Tongue (tissue), 2 donors: Measurements from ENCODE around the gene TMEM271. TPM values are rescaled to one million over a fixed set of nuclear protein-coding genes. Genes with fewer than 3 reads are reported as not detected.
"Not testable (repeated sequence)": the region's sequence is repeated elsewhere in the genome, so short reads cannot be mapped to it uniquely, and the experiment has no call there.

Experiments used
- DNase-seq: peaks from one replicate; pipeline ENCODE4 v3.0.0-alpha.2; 2015
- total RNA-seq: library from RNA; depleted of rRNA; stranded (reverse); fragments of >200 nt; gene quantifications from one replicate; pipeline ENCODE4 v1.2.3, GENCODE V29; 2014

Gene TMEM271
- total RNA-seq, 1 donor from 2014 or later = 0.41 TPM

DNA sequence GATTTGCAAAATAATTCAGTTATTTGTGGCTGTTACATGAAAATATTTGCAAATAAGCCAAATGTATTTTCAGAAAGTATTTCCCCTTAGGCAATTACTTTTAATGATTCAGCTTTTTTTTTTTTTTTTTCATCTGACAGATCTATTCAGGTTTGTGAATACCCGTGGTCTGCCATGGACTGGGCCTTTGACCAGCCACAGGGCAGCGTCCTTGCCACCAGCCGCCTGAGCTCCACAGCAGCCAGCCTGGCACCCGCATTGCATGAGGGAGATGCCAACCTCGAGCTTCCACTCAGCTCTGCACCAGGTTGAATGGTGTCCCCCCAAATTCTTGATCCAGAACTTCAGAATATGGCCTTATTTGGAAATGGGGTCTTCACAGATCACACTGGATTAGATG is 14.7 kb downstream of the TMEM271 start:
- DNase-seq = no peak

DNA sequence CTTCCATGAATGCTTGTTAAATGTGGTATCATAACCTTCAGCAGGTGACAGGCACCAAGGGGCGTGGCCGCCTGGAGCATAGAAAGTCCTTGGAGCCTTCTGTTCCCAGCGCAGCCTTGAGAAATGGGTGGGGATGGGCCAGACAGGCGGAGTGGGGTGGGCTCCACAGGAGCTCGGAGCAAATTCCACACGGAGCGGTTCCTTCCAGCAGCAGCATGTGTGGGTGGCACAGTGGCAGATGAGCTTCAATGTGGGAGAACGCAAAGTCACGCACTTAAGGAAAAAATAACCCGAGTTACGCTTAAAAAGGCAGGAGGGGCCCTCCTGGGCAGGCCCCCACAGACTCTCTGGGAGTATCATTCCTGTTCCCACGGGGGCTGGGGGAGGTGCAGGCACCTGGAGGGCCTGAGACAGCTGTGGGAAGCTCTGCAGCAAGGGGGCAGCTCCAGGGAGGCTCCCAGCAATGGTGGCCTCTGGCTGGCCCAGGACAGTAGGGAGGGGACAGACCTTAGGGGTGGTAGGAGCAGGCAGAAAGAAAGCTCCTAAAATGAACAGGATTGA is 15.3 kb downstream of the TMEM271 start:
- DNase-seq = no peak

DNA sequence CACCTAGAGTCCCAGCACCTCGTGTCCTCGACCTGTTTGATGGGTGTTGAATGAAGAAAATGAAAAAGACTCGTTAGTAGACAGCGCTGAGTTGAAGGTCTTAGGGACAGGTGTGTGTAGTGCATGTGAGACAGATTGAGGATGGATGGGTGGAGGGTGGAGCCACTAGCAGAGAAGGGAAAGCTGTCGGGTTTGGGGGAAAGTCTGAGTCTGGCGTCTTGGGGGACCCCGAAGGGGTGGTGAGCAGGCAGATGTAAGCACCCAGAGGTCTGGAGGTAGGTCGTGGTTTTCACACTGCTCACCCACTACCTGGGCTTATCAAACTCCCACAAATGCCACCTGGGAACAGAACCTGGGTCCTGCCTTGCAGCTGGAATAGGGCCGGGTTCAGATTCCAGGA is 16.0 kb downstream of the TMEM271 start:
- no peak for DNase-seq

DNA sequence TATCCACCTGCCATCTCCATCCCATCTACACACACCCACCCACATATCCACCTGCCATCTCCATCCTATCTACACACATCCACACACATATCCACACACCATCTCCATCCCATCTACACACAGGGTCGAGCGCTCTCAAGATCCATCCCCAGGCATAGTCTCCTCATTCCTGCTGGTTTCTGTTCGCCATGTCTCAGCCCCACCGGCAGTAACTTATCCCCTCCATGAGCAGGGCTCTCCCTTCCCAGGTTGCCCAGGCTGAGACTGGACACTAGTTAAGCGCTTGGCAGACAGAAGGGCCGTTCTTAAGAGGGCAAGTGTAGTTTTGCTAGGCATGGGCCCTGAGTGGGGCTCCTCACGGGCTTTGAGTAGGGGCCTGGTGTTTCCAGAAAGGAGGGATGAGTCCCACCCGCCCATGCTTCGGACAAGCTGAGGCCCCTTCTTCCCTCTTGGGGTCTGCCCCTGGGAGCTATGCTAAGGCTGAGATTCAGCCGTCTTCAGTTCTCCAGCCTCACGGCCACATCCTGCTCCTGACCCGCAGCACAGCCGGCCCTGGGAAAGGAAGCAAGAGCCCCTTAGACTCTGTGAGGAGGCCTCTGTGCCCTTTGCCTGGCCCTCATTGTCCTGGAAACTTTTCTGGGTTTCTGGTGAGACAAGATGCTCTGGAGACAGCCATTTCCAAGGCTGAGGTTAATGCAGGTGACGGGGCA is 20.4 kb downstream of the TMEM271 start:
- DNase-seq = no peak

DNA sequence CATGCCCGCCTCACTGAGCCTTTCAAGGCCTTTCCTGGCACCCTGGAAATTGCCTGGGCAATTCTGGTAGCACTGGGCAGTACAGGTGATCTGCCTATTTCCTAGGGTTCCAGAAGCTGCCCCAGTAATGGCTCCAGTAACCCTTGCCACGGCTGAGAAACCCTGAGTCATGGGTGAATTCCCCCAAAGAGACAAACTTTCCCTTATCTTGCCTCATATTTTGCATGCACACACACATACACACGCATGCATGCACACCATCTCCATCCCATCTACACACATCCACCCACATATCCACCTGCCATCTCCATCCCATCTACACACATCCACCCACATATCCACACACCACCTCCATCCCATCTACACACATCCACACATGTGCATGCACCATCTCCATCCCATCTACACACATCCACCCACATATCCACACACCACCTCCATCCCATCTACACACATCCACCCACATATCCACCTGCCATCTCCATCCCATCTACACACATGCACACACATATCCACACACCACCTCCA is 21.2 kb downstream of the TMEM271 start:
- not testable (repeated sequence) for DNase-seq

DNA sequence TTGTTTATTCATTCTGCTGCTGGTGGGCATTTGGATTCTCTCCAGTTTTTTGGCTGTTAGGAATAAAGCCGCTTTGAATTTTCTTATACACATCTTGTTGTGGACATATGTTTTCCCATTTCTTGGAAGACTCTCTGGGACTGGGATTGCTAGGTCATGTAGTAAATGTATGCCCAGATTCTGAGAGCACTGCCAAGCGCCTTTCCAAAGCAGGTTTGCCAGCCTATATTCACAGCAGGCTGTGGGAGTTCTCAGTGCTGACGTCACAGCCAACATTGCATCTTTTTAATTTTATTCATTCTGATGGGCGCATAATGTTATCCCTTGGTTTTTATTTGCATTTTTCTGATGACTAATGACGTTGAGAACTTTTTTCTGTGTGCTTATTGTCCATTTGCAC is 24.1 kb downstream of the TMEM271 start:
- DNase-seq = no peak

DNA sequence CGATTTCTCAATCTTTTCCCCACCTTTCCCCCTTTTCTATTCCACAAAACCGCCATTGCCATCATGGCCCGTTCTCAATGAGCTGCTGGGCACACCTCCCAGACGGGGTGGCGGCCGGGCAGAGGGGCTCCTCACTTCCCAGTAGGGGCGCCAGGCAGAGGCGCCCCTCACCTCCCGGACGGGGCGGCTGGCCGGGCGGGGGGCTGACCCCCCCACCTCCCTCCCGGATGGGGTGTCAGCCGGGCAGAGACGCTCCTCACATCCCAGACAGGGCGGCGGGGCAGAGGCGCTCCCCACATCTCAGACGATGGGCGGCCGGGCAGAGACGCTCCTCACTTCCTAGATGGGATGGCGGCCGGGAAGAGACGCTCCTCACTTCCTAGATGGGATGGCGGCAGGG is 25.8 kb downstream of the TMEM271 start:
- not testable (repeated sequence) for DNase-seq

DNA sequence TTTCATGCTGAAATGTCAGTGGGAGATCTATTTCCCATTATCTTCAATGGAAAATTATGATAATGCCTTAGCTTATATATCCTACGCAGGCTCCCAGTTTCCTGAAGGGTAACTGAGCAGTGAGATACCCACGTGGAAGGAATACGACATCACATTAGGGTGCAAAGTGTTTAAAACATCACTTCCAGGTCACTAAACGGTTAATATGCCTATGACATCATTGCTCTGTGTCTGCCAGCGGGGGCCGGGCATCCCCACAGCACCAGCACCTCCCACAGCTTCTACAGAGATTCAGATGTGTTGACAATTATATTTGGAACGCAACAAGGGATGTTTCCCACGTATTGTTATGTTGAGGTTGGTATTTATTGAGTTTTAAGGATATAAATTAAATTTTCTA is 27.1 kb downstream of the TMEM271 start:
- DNase-seq = no peak

DNA sequence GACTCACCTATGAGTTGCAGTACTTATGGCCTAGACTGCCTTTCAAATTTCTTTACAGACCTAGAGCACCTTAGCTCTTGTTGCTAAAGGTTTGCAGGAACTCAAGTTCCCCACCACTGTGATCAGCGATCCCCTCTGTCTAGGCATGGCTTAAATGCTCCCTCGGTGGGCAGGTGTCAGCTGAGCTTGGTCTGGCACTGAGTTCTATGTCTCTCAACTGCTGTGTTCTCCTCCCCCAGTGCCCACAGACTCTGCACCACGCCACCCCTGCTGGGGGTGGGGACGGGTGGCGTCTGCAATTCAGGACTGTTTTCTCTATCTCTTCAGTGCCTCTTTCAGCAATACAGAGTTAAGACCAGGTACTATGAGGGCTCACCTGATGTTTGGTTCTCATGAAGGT is 30.5 kb downstream of the TMEM271 start:
- no peak for DNase-seq

DNA sequence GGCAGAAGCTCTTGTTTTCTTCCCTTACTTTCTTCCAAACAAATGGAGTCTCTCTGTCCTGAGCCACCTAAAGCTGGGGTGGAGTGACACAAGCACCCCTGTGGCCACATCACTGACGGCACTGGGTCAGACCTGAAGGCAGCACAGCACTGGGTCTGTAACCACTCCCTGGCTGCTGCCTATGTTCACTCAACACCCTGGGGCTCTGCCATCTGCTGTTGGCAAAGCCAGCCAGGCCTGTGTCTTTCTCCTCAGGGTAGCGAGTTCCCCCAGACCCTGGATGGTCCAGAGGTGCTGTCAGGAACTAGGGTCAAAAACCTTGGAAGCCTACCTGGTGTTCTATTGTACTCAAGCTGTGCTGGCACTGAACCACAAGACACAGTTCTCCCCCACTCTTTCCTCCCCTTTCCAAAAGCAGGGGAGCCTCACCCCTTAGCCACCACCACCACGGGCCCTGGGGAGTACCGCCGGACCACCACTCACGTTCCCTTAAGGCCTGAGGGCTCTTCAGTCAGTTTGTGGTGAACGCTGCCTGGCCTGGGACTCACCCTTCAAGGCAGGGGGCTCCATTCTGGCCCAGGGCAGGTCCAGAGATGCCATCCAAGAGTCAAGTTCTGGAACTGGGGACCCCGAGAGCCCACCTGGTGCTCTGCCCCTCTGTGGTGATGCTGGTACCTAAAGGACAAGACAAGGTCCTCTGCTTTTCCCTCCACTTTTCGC is 31.5 kb downstream of the TMEM271 start:
- no peak for DNase-seq

DNA sequence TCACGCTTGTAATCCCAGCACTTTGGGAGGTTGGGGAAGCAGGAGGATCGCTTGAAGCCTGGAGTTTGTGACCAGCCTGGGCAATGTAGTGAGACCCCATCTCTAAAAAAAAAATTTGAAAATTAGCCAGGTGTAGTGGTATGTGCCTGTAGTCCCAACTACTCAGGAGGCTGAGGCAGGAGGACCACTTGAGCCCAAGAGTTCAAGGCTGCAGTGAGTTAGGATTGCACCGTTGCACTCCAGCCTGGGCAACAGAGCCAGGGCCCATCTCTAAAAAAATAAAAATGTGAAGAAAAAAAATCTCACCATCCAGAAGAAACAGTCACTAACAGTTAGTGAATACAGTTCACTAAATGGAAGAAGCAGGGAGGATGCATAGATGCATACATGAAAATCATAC is 34.8 kb downstream of the TMEM271 start:
- no peak for DNase-seq

DNA sequence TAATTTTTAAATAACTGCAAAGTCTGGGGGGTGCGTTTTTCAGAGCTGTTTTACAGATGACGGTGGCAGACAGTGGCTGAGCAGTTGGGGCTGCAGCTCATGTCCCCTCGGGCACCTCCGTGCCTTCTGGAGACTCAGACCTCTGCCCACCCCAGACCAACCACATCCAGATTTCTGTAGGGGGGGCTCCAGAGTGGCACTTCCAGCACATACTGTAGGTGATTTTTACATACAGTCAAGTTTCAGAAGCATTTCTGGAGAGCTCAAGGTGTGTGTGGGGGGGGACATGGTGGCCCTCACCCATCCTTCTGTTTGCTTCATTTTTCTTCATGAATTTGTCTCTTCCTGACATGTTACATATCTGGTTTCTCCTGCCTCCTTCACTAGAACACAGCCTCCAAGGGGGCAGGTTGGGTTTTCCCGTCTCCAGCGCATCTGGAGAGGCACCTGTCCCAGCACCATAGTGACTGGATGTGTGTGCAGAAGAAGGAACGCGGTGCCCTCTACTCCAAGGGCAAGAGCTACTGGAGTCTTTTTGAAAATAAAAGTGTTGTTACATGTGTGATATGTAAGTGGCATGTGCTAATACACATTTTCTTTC is 37.5 kb downstream of the TMEM271 start:
- no peak for DNase-seq

DNA sequence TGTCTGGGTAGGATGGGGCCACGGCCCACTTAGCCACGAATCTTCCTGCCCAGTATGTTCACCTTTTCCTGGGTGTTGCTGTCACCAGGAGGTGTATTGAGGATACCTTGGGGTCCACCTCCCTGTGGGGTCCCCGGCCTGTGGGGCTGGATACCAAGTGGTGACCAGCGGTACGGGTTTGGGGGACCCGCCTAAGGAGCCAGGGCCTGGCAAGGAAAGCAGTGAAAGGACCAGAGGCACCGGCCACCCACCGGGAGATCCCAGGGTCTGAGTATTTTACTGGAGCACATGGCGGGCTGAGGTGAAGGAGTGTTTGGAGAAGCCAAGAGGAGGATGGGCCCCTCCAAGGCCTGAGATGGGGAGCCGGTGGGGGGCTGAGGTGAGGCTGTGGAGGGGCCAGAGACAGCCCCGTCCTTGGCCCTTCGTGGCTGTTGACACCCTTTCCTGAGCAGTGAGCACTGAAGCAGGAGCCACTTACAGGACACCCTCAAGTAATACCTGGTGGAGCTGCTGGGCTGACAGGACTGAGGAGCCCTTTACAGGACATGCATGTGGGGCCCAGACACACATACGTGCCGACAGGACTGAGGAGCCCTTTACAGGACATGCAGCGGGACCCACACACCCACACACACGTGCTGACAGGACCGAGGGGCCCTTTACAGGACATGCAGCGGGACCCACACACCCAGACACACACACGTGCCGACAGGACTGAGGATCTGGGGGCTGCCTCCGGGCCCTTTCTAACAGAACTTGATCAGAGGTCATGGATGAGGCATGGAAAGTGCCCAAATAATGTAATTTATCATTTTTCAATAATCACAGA is 38.4 kb downstream of the TMEM271 start:
- no peak for DNase-seq

DNA sequence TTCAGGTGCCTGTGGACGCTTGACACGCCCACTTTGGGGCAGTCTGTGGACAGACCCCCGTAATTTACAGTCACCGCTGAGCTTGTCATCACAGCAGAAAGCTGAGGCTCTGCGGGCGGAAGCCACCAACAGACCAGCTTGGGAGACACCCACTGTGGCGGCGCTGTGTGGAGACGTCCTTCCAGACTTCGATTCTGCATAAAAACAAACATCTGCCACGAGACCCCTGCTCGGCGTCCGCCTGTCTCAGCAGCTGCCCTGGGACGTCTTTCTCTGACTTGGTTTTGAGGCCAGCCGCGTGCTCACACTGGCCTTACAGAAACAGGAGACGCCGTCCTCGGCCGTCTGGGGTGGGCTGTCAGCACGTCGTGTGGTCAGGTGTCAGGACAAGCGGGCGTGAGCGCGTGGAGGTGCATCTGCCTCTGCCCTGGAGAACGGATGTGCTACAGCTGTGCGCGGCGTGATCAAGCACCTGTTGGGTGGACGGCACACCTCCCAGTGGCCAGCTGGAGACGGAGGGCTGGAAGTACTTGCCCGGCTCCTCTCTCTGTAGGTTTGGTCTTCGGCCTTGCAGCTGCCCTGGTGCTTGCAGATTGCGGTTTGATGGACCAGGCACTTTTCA is 39.6 kb downstream of the TMEM271 start:
- DNase-seq = no peak

DNA sequence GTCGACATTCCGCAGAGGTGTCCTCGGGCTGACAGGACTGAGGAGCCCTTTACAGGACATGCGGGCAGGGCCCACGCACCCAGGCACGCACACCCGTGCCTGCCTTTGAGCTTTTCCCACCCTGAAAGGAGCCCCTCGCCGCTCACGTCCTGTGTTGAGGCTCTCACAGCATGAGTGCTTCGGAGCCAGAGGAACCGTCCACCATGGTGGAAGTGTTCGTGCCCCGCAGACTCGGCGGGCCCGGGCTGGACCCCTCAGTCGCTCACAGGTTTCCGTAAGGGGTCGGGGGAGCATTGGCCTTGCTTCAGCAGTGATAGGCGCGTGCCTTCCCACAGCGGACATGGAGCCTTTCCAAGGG is 40.2 kb downstream of the TMEM271 start:
- DNase-seq = no peak

DNA sequence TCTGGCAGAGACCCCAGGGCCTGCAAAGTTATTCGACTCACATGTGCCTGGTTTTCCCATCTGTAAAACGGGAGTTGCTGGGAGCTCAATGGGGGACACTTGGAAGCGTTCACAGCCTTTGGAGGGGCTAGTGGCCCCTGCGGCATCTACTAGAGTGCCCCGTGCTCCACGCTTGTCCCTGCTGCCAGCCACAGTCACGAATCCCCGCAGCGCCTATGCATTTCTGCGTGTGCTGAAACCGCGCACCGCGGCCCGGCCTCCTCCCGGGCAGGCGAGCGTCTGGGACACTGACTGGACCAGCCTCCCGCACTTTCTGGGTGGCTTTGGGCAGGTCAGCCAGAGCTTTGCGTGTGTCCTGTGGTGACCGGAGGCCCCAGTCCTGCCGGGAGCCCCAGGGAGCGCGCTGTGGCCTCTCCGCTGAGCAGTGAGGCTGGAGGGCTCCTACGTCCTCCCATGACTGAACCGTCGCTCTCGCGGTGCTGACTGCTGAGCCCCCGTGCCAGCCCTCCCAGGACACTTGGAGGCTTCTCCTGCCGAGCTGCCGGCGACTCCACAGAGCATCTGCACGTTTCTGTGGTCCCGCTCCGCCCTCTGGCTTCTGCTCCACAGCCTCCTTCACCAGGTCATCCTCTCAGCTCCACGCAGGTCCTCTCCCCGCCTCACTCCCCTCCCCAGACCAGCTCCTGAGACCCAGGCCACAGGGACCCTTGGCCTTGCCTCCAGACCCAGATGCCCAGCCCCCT is 40.7 kb downstream of the TMEM271 start:
- DNase-seq = no peak

DNA sequence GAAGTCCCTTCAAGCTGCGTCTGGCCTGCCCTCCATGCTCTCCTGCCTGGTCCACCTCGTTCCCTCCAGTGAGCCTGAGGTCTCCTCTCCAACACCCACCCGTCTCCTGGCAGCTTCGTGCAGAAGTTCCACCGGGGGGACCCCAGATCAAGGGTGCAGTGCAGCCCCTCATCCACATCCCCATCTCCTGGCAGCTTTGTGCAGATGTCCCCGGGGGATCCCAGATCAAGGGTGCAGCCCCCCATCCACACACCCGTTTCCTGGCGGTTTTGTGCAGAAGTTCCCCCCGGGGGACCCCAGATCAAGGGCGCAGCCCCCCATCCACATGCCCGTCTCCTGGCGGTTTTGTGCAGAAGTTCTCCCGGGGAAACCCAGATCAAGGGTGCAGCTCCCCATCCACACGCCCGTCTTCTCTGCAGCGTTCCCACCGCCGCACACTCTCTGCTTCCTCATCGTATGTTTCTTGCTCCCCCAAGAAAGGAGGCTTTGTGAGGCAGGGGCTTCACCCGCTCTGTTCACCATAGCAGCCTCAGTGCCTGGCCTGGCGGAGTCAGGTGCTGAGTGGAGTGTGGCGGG is 41.4 kb downstream of the TMEM271 start:
- DNase-seq = no peak

DNA sequence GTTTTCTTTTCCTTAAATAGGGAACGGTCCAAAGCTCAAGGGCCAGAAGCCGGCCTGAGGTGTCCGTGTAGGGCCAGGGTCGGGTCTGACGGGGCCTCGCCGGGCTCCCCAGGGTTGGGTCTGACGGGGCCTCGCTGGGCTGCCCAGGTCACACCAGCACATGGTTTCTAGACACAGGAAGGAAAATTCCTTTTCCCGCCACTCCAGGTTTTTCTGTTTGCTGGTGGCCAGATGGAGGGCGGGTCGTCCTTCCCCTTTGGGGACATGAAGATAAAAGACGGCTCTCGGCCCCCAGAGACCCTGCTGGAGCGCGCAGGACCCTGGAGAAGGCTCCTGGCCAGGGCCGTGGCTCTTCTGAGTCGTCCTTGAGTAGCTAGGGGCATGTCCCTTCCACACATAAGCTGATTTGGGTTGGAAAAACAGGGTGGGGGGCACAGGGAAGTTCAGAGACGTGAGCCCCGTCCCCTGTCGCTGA is 42.0 kb downstream of the TMEM271 start:
- no peak for DNase-seq

DNA sequence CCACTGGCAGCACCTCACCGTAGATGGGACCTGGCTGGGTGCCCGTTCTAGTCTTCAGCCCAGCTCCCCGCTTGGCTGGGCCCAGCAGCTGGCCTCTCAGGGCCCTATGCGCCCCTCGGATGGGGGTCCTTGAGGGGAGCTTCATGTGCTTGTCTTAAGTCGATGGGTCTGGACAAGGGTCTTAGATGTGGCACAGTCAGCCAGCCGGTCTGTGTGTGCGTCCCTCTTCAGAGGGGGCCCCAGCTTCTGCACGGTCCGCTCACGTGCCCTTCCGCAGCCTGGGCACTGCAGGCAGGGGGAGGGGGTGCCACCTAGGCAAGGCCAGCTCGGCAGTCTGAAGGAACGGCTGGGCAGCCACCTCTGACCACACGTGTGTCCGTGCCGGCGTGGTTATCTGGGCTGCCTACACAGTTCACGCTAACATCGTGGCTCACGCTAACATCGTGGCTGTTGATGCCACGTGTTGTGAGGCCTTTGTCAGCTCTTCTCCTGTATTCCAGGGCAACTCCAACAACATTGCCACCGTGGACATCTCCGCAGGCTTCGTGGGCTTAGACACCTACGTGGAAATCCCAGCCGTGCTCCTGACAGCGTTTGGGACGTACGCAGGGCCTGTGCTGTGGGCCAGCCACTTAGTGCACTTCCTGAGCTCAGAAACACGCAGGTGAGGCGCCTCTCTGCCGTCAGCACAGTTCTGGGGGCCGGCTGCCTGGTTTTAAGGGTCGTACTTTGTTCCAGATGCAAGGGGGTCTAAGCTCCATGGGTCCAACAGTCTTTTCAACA is 42.6 kb downstream of the TMEM271 start:
- no peak for DNase-seq
